HepG2 (cell line): ENCODE measurements around the gene KCNAB1. TPM values are rescaled to one million over a fixed set of nuclear protein-coding genes. Genes with fewer than 3 reads are reported as not detected.

Experiments
- ATAC-seq: fragments of 200-7000 bp; cut with Tn5 transposase; 3 replicates; pipeline ENCODE4 v1.9.1; 2020; ENCODE audit warnings: mild to moderate bottlenecking, moderate library complexity
- BruUV-seq: library from RNA; stranded (reverse); fragments of 400-500 nt; replicated peaks from 2 replicates; lab custom pipeline; 2021; lab: Mats Ljungman, UMichigan
- CTCF ChIA-PET: fragments of 300-600 bp; formaldehyde crosslinking; extraction: SDS; loops from one replicate; lab custom pipeline; 2021; ENCODE audit warnings: low total read pairs, inconsistent platforms, low intra/inter-chr PET ratio; lab: Yijun Ruan, JAX
- POLR2A ChIA-PET: fragments of 350-600 bp; sonication (Branson Sonifier 250); formaldehyde crosslinking; loops from one replicate; lab custom pipeline; 2020; ENCODE audit warnings: antibody characterized with exemption, inconsistent platforms; lab: Yijun Ruan, JAX
- DNase-seq: peaks from one replicate; pipeline ENCODE4 v3.0.0-alpha.2; 2015; ENCODE audit warnings: low spot score
- FAIRE-seq: peaks from 3 replicates; lab custom pipeline; 2011; peaks lifted over from hg19 to GRCh38; lab: Jason Lieb, UNC
- H2AFZ ChIP-seq: one replicate; pipeline ENCODE4 v1.6.1; 2011; ENCODE audit warnings: low read length, inconsistent platforms
- H3K27ac ChIP-seq: fragments of 300-600 bp; 3 replicates; pipeline ENCODE4 v1.8.0; 2011; ENCODE audit warnings: mixed run types, mild to moderate bottlenecking, mixed read lengths, low read length, inconsistent platforms; ENCODE audit not compliant: insufficient read depth; ENCODE audit errors: extremely low read length
- H3K27me3 ChIP-seq, 2 experiments: fragments of 200-600 bp in 1 of 2; 2 replicates in 1 of 2; 3 replicates in 1 of 2; pipeline versions ENCODE4 v1.6.0 to v1.8.0; 2011; ENCODE audit warnings: low read length in 2 of 2, mild to moderate bottlenecking in 2 of 2, moderate library complexity in 2 of 2, inconsistent platforms in 1 of 2; ENCODE audit not compliant: insufficient read depth in 2 of 2, control insufficient read depth in 1 of 2
- H3K36me3 ChIP-seq, 2 experiments: fragments of 200-600 bp in 1 of 2; replicated peaks in 1 of 2; 2 replicates in 1 of 2; 3 replicates in 1 of 2; pipeline versions ENCODE4 v1.5.1 to v1.8.0; 2011; ENCODE audit warnings: low read length in 2 of 2, inconsistent platforms in 1 of 2; ENCODE audit not compliant: insufficient read depth in 2 of 2, control insufficient read depth in 1 of 2
- H3K4me1 ChIP-seq: 2 replicates; pipeline ENCODE4 v1.5.1; 2012; ENCODE audit warnings: low read length, inconsistent platforms; ENCODE audit not compliant: insufficient read depth
- H3K4me2 ChIP-seq: 2 replicates; pipeline ENCODE4 v1.6.0; 2011; ENCODE audit warnings: low read depth, low read length, inconsistent platforms
- H3K4me3 ChIP-seq, 3 experiments: fragments of 200-600 bp in 1 of 3; sonication (generic), shearing (Covaris generic) in 1 of 3; replicated peaks in 1 of 3; 2 replicates each; pipeline ENCODE4 v1.5.1; 2011 to 2016; ENCODE audit warnings: low read length in 3 of 3, inconsistent platforms in 2 of 3, low read depth in 2 of 3, mild to moderate bottlenecking in 2 of 3, control low read depth in 1 of 3, mixed read lengths in 1 of 3; ENCODE audit not compliant: insufficient read depth in 1 of 3
- H3K79me2 ChIP-seq: one replicate; pipeline ENCODE4 v1.6.1; 2011; ENCODE audit warnings: low read length, inconsistent platforms; ENCODE audit not compliant: insufficient read depth
- H3K9ac ChIP-seq: 2 replicates; pipeline ENCODE4 v1.6.0; 2011; ENCODE audit warnings: mild to moderate bottlenecking, low read depth, low read length, inconsistent platforms; ENCODE audit not compliant: insufficient read depth
- H3K9me3 ChIP-seq: 2 replicates; pipeline ENCODE4 v1.5.1; 2012; ENCODE audit warnings: mild to moderate bottlenecking, low read length
- H4K20me1 ChIP-seq: 2 replicates; pipeline ENCODE4 v1.6.0; 2011; ENCODE audit warnings: inconsistent platforms, mild to moderate bottlenecking, low read length, moderate library complexity; ENCODE audit not compliant: insufficient read depth
- ADNP ChIP-seq: sonication (generic); formaldehyde crosslinking; IDR thresholded peaks from 2 replicates; pipeline ENCODE4 v1.4.0; 2020; ENCODE audit warnings: missing genetic modification reagents
- ATAD3A ChIP-seq: sonication (generic); formaldehyde crosslinking; IDR thresholded peaks from 2 replicates; pipeline ENCODE4 v1.4.0; 2020; ENCODE audit warnings: missing genetic modification reagents
- CEBPZ ChIP-seq: IDR thresholded peaks from 2 replicates; pipeline ENCODE4 v1.6.1; 2012; ENCODE audit warnings: low read length, improper control_type of control experiment
- GATA4 ChIP-seq: sonication (generic); IDR thresholded peaks from 2 replicates; pipeline ENCODE4 v1.6.1; 2016; ENCODE audit warnings: antibody characterized with exemption, low read depth, borderline replicate concordance
- HMG20B ChIP-seq: conservative IDR thresholded peaks from 2 replicates; pipeline ENCODE4 v1.6.1; 2016; ENCODE audit warnings: missing genetic modification reagents, missing compliant biosample characterization
- MYNN ChIP-seq: sonication (generic); formaldehyde crosslinking; IDR thresholded peaks from 2 replicates; pipeline ENCODE4 v1.4.0; 2020; ENCODE audit warnings: mild to moderate bottlenecking, low read depth, missing genetic modification reagents
- NFE2 ChIP-seq: sonication (generic); formaldehyde crosslinking; IDR thresholded peaks from 2 replicates; pipeline ENCODE4 v1.4.0; 2020; ENCODE audit warnings: missing genetic modification reagents
- SOX13 ChIP-seq, 3 experiments: fragments of 450-650 bp in 1 of 3; sonication (generic) in 1 of 3; formaldehyde crosslinking in 1 of 3; IDR thresholded peaks in 2 of 3; conservative IDR thresholded peaks in 1 of 3; 2 replicates each; pipeline versions ENCODE4 v1.5.0 to v1.6.1; 2016 to 2020; ENCODE audit warnings: antibody characterized with exemption in 1 of 3, mild to moderate bottlenecking in 1 of 3, missing compliant biosample characterization in 1 of 3, missing genetic modification reagents in 1 of 3, moderate library complexity in 1 of 3
- ZFP90 ChIP-seq: sonication (generic); formaldehyde crosslinking; IDR thresholded peaks from 2 replicates; pipeline ENCODE4 v1.8.0; 2022; ENCODE audit warnings: missing genetic modification reagents, mild to moderate bottlenecking, inconsistent platforms, borderline replicate concordance
- ZMYM2 ChIP-seq: sonication (generic); formaldehyde crosslinking; IDR thresholded peaks from 2 replicates; pipeline ENCODE4 v1.8.0; 2022; ENCODE audit warnings: mild to moderate bottlenecking, missing genetic modification reagents
- ZNF121 ChIP-seq: sonication (generic); formaldehyde crosslinking; IDR thresholded peaks from 2 replicates; pipeline ENCODE4 v1.5.0; 2020; ENCODE audit warnings: mild to moderate bottlenecking, missing genetic modification reagents
- ZNF18 ChIP-seq: sonication (generic); formaldehyde crosslinking; IDR thresholded peaks from 2 replicates; pipeline ENCODE4 v1.8.0; 2022; ENCODE audit warnings: mild to moderate bottlenecking, missing genetic modification reagents; ENCODE audit not compliant: insufficient replicate concordance
- ZNF180 ChIP-seq: sonication (generic); formaldehyde crosslinking; IDR thresholded peaks from 2 replicates; pipeline ENCODE4 v1.4.0; 2020; ENCODE audit warnings: low read depth, missing genetic modification reagents, borderline replicate concordance
- ZNF484 ChIP-seq: sonication (generic); formaldehyde crosslinking; IDR thresholded peaks from 2 replicates; pipeline ENCODE4 v1.5.1; 2020; ENCODE audit warnings: mild to moderate bottlenecking, low read depth, missing genetic modification reagents, borderline replicate concordance
- ZNF597 ChIP-seq: sonication (generic); formaldehyde crosslinking; IDR thresholded peaks from 2 replicates; pipeline ENCODE4 v1.5.0; 2020; ENCODE audit warnings: missing genetic modification reagents
- ZNF691 ChIP-seq: sonication (generic); formaldehyde crosslinking; IDR thresholded peaks from 2 replicates; pipeline ENCODE4 v1.4.0; 2020; ENCODE audit warnings: missing genetic modification reagents, low read depth, mild to moderate bottlenecking, borderline replicate concordance
- WGBS: methylation state at CpG from one replicate; pipeline ENCODE4 v1.1.6; 2017; ENCODE audit warnings: low lambda C conversion rate; 5-methylcytosine and 5-hydroxymethylcytosine counted together
- in situ Hi-C: cut with HindIII; loops from 2 replicates; pipeline ENCODE4 v1.10.0; 2017; ENCODE audit warnings: low pct_unique_long_range_greater_than_20kb; ENCODE audit not compliant: extremely low pct_ligation_motif_present
- intact Hi-C: fragments of 100-400 bp; cut with micrococcal nuclease; formaldehyde crosslinking; loops from one replicate; pipeline ENCODE4 v1.10.0; 2022; ENCODE audit not compliant: unreplicated experiment
- polyA plus RNA-seq, 8 experiments: library from polyadenylated mRNA; depleted of rRNA in 3 of 8; stranded (reverse) in 7 of 8; unstranded in 1 of 8; fragments of >200 nt; fragmentation: Illumina TruSeq in 4 of 8; extraction: Trizol in 4 of 8; gene quantifications; 2 replicates each; pipeline versions ENCODE4 v1.2.1 to v1.2.3, GENCODE V29; 2011 to 2016; ENCODE audit warnings: low read depth in 4 of 8, missing spikeins in 1 of 8, mixed read lengths in 1 of 8; ENCODE audit not compliant: insufficient read depth in 1 of 8
- total RNA-seq, 5 experiments: library from RNA; depleted of rRNA; stranded (reverse); fragments of >200 nt; fragmentation: Illumina TruSeq; extraction: Trizol; gene quantifications; 2 replicates each; pipeline ENCODE4 v1.2.3, GENCODE V29; 2016; ENCODE audit warnings: low read depth in 1 of 5

The KCNAB1 gene
- total and polyA plus RNA-seq, 2 of the 13 experiments (the other 11 are each of a cell fraction or from before 2014, with no cell fraction given): not detected

- no peak overlapping the region for H3K27ac ChIP-seq
- 17% methylated on average over 5 of the region's 5 CpGs for WGBS
- H2AFZ ChIP-seq: no peak overlapping the region
- peak; percentile 73 for ATAC-seq
- ChIA-PET POLR2A (no interaction called here), CTCF (no interaction called here)
- BruUV-seq: no TSS peak
- no peak overlapping the region for H3K4me3 ChIP-seq
- no peaks in the 10 kb centered on the region for H3K79me2 ChIP-seq
- no peaks in the 10 kb centered on the region for H3K36me3 ChIP-seq
- intact Hi-C loops (no loop called here), in situ Hi-C loops (no loop called here)
- no peaks in the 10 kb centered on the region for H3K9me3 ChIP-seq
- H3K9ac ChIP-seq: no peak overlapping the region
- peaks cover 11% of the 10 kb centered on the region; the same call in 1 of the 2 replicates for H3K4me1 ChIP-seq
- H3K4me2 ChIP-seq: no peak overlapping the region
- H3K27me3 ChIP-seq: no peaks in the 10 kb centered on the region
- no peak for DNase-seq
- no peak for FAIRE-seq
- no peaks in the 10 kb centered on the region for H4K20me1 ChIP-seq
- TF ChIP-seq ZNF484 (CRISPR knock-in tag) (no peak), MYNN (CRISPR knock-in tag) (no peak), GATA4 (no peak), HMG20B (CRISPR knock-in tag) (no peak), ZNF180 (CRISPR knock-in tag) (no peak), NFE2 (CRISPR knock-in tag) (no peak), SOX13 (IDR thresholded peaks at IDR 0.05) (no peak), SOX13 (CRISPR knock-in tag; conservative IDR thresholded peaks at IDR 0.05 in 1 of 2, IDR thresholded peaks at IDR 0.05 in 1 of 2) (no peak), ZNF597 (CRISPR knock-in tag) (no peak), ZFP90 (CRISPR knock-in tag) (no peak), ADNP (CRISPR knock-in tag) (no peak), CEBPZ (no peak), ZNF121 (CRISPR knock-in tag) (no peak), ZMYM2 (no peak), ZNF691 (CRISPR knock-in tag) (no peak), ATAD3A (CRISPR knock-in tag) (no peak), ZNF18 (no peak)
Observed at GRCh38 chr3:156586905-156587759, 466.8 kb downstream of the KCNAB1 start.
